ENCODE results near the gene ZFYVE21.

- TF ChIP-seq CTCF (IDR thresholded peaks at IDR 0.05) (no peak), POLR2A (IDR thresholded peaks at IDR 0.05) (no peak)
Measured at GRCh38 chr14:103748534-103748857, 32.9 kb downstream of the ZFYVE21 start.
